H1 (cell line): ENCODE measurements around the gene KRABD2.

Source experiments
- CTCF ChIA-PET: fragments of 300-600 bp; sonication (Branson Sonifier 250); formaldehyde crosslinking; loops from one replicate; lab custom pipeline; 2021; ENCODE audit not compliant: partially characterized antibody; lab: Charles Lee
- POLR2A ChIA-PET: fragments of 300-600 bp; sonication (Branson Sonifier 250); formaldehyde crosslinking; loops from one replicate; lab custom pipeline; 2021; ENCODE audit warnings: inconsistent platforms; ENCODE audit not compliant: partially characterized antibody; lab: Charles Lee
- DNase-seq, 2 experiments: peaks; one replicate each; pipeline versions ENCODE4 v3.0.0 to v3.0.0-alpha.2; 2010 to 2022; ENCODE audit warnings: low spot score in 2 of 2, low read depth in 1 of 2, mixed read lengths in 1 of 2
- FAIRE-seq: peaks from 2 replicates; lab custom pipeline; 2011; peaks lifted over from hg19 to GRCh38; lab: Jason Lieb, UNC
- H2AFZ ChIP-seq: 2 replicates; pipeline ENCODE4 v1.8.1; 2012; ENCODE audit warnings: low read length, inconsistent platforms
- H2AK5ac ChIP-seq: 2 replicates; pipeline ENCODE4 v1.6.1; 2013; ENCODE audit warnings: low read depth, low read length
- H2BK120ac ChIP-seq: replicated peaks from 2 replicates; pipeline ENCODE3; 2013; ENCODE audit warnings: low read depth, low read length, inconsistent platforms
- H2BK12ac ChIP-seq: 2 replicates; pipeline ENCODE4 v1.6.1; 2013; ENCODE audit warnings: low read depth, low read length
- H2BK15ac ChIP-seq: 2 replicates; pipeline ENCODE4 v1.6.1; 2013; ENCODE audit warnings: low read length
- H2BK20ac ChIP-seq: 2 replicates; pipeline ENCODE4 v1.6.1; 2013; ENCODE audit warnings: low read length
- H2BK5ac ChIP-seq: 2 replicates; pipeline ENCODE4 v1.6.1; 2013; ENCODE audit warnings: low read depth, low read length
- H3K14ac ChIP-seq: 2 replicates; pipeline ENCODE4 v1.6.1; 2013; ENCODE audit warnings: inconsistent platforms; ENCODE audit not compliant: insufficient read length
- H3K18ac ChIP-seq: 2 replicates; pipeline ENCODE4 v1.6.1; 2013; ENCODE audit warnings: low read length; ENCODE audit errors: extremely low read depth
- H3K23ac ChIP-seq: 2 replicates; pipeline ENCODE4 v1.6.1; 2013; ENCODE audit warnings: inconsistent platforms; ENCODE audit not compliant: insufficient read length
- H3K23me2 ChIP-seq: 2 replicates; pipeline ENCODE4 v1.6.1; 2013; ENCODE audit warnings: low read depth, low read length
- H3K27ac ChIP-seq: 2 replicates; pipeline ENCODE4 v1.6.1; 2011; ENCODE audit warnings: low read depth, low read length, inconsistent platforms
- H3K27me3 ChIP-seq, 4 experiments: replicated peaks in 1 of 4; 1 replicate in 1 of 4; 2 replicates in 3 of 4; pipeline versions ENCODE4 v1.6.1 to v1.8.1; 2011 to 2013; ENCODE audit warnings: low read length in 3 of 4, mild to moderate bottlenecking in 3 of 4, inconsistent platforms in 2 of 4, mixed read lengths in 2 of 4, moderate library complexity in 1 of 4; ENCODE audit not compliant: control insufficient read depth in 3 of 4, insufficient read depth in 3 of 4; ENCODE audit errors: extremely low read depth in 1 of 4
- H3K36me3 ChIP-seq, 4 experiments: 2 replicates each; pipeline versions ENCODE4 v1.6.1 to v1.8.1; 2011 to 2013; ENCODE audit warnings: mild to moderate bottlenecking in 4 of 4, low read length in 3 of 4, moderate library complexity in 2 of 4, control low read depth in 1 of 4, inconsistent platforms in 1 of 4; ENCODE audit not compliant: insufficient read depth in 4 of 4, control insufficient read depth in 2 of 4
- H3K4ac ChIP-seq: replicated peaks from 2 replicates; pipeline ENCODE3; 2013; ENCODE audit warnings: low read length, low read depth, mixed read lengths, inconsistent platforms; ENCODE audit not compliant: insufficient read length
- H3K4me1 ChIP-seq, 4 experiments: replicated peaks in 1 of 4; 1 replicate in 1 of 4; 2 replicates in 3 of 4; pipeline versions ENCODE4 v1.6.1 to v1.8.1; 2011 to 2013; ENCODE audit warnings: low read length in 3 of 4, inconsistent platforms in 2 of 4, mixed read lengths in 1 of 4; ENCODE audit not compliant: insufficient read depth in 4 of 4, control insufficient read depth in 3 of 4
- H3K4me2 ChIP-seq, 2 experiments: 2 replicates each; pipeline versions ENCODE4 v1.6.1 to v1.8.1; 2011 to 2013; ENCODE audit warnings: low read depth in 2 of 2, low read length in 2 of 2, control low read depth in 1 of 2, inconsistent platforms in 1 of 2, mild to moderate bottlenecking in 1 of 2; ENCODE audit not compliant: insufficient read depth in 1 of 2
- H3K4me3 ChIP-seq, 4 experiments: fragments of 200-600, 300-600 bp in 1 of 4; sonication (generic), shearing (Covaris generic), sonication (Bioruptor Twin) in 1 of 4; 2 replicates each; pipeline versions ENCODE4 v1.5.1 to v1.8.1; 2011 to 2016; ENCODE audit warnings: low read length in 4 of 4, low read depth in 3 of 4, control low read depth in 2 of 4, inconsistent platforms in 2 of 4, mild to moderate bottlenecking in 2 of 4, mixed read lengths in 1 of 4, moderate library complexity in 1 of 4; ENCODE audit not compliant: insufficient read depth in 2 of 4; ENCODE audit errors: extremely low read depth in 1 of 4
- H3K56ac ChIP-seq: replicated peaks from 2 replicates; pipeline ENCODE3; 2013; ENCODE audit warnings: low read depth, mild to moderate bottlenecking, mixed read lengths, low read length, inconsistent platforms; ENCODE audit not compliant: insufficient read length
- H3K79me1 ChIP-seq: 2 replicates; pipeline ENCODE4 v1.6.1; 2013; ENCODE audit warnings: low read depth, low read length, control low read depth
- H3K79me2 ChIP-seq, 2 experiments: 2 replicates each; pipeline versions ENCODE4 v1.6.1 to v1.8.1; 2012 to 2013; ENCODE audit warnings: low read length in 2 of 2, mild to moderate bottlenecking in 2 of 2, inconsistent platforms in 1 of 2; ENCODE audit not compliant: insufficient read depth in 2 of 2, control insufficient read depth in 1 of 2
- H3K9ac ChIP-seq, 4 experiments: replicated peaks in 1 of 4; 1 replicate in 1 of 4; 2 replicates in 3 of 4; pipeline versions ENCODE4 v1.6.1 to v1.8.1; 2011 to 2013; ENCODE audit warnings: low read depth in 3 of 4, low read length in 3 of 4, control low read depth in 2 of 4, mild to moderate bottlenecking in 2 of 4, moderate library complexity in 2 of 4, inconsistent platforms in 1 of 4; ENCODE audit errors: extremely low read depth in 1 of 4
- H3K9me3 ChIP-seq, 2 experiments: 2 replicates each; pipeline versions ENCODE4 v1.6.1 to v1.8.1; 2012 to 2013; ENCODE audit warnings: mild to moderate bottlenecking in 2 of 2, moderate library complexity in 2 of 2, control low read depth in 1 of 2, inconsistent platforms in 1 of 2, low read depth in 1 of 2, low read length in 1 of 2, mixed read lengths in 1 of 2; ENCODE audit not compliant: insufficient read depth in 2 of 2
- H4K20me1 ChIP-seq, 2 experiments: replicated peaks in 1 of 2; 2 replicates each; pipeline versions ENCODE3 to v1.8.1; 2011 to 2013; ENCODE audit warnings: inconsistent platforms in 2 of 2, low read length in 2 of 2, mild to moderate bottlenecking in 1 of 2; ENCODE audit not compliant: insufficient read depth in 2 of 2, control insufficient read depth in 1 of 2
- H4K5ac ChIP-seq: 2 replicates; pipeline ENCODE4 v1.6.1; 2013; ENCODE audit warnings: low read length, low read depth, mixed read lengths, inconsistent platforms; ENCODE audit not compliant: insufficient read length
- H4K8ac ChIP-seq: 2 replicates; pipeline ENCODE4 v1.8.0; 2013; ENCODE audit warnings: mild to moderate bottlenecking, moderate library complexity, low read length, inconsistent platforms; ENCODE audit not compliant: insufficient read depth; ENCODE audit errors: extremely low read depth
- H4K91ac ChIP-seq: replicated peaks from 2 replicates; pipeline ENCODE3; 2013; ENCODE audit warnings: low read length, mixed read lengths, inconsistent platforms; ENCODE audit not compliant: insufficient read length
- MAFK ChIP-seq: IDR thresholded peaks from 2 replicates; pipeline ENCODE4 v1.6.1; 2012; ENCODE audit warnings: low read depth, mild to moderate bottlenecking, improper control_type of control experiment, low read length
- RAD21 ChIP-seq, 2 experiments: IDR thresholded peaks in 1 of 2; conservative IDR thresholded peaks in 1 of 2; 2 replicates each; pipeline ENCODE4 v1.6.1; 2011; ENCODE audit warnings: low read depth in 2 of 2, low read length in 2 of 2, improper control_type of control experiment in 1 of 2, inconsistent platforms in 1 of 2, mild to moderate bottlenecking in 1 of 2, moderate library complexity in 1 of 2
- RBBP5 ChIP-seq: IDR thresholded peaks from 2 replicates; pipeline ENCODE4 v1.7.1; 2012; ENCODE audit warnings: low read depth, mild to moderate bottlenecking, inconsistent platforms, low read length, moderate library complexity, borderline replicate concordance
- WGBS, 2 experiments: shearing (Covaris generic) in 1 of 2; methylation state at CpG; one replicate each; pipeline versions ENCODE4 v1.1.6 to v1.1.7; 2013 to 2015; ENCODE audit warnings: low lambda C conversion rate in 2 of 2, mixed read lengths in 2 of 2, inconsistent platforms in 1 of 2, low coverage in 1 of 2, missing lambda C conversion rate in 1 of 2; ENCODE audit not compliant: insufficient replicate concordance in 2 of 2, insufficient coverage in 1 of 2, insufficient read length in 1 of 2; ENCODE audit errors: extremely low coverage in 1 of 2, missing lambda C conversion rate in 1 of 2; 5-methylcytosine and 5-hydroxymethylcytosine counted together
- TF ChIP-seq, protein P1 (sequence below), 3 experiments: IDR thresholded peaks; 1 replicate in 2 of 3; 2 replicates in 1 of 3; pipeline versions ENCODE4 v1.5.1 to v1.6.1; 2011; ENCODE audit warnings: low read length in 3 of 3, mild to moderate bottlenecking in 3 of 3, inconsistent platforms in 2 of 3, low read depth in 1 of 3, moderate library complexity in 1 of 3; ENCODE audit not compliant: insufficient read depth in 1 of 3; ENCODE audit errors: control extremely low read depth in 1 of 3

Gene KRABD2

DNA sequence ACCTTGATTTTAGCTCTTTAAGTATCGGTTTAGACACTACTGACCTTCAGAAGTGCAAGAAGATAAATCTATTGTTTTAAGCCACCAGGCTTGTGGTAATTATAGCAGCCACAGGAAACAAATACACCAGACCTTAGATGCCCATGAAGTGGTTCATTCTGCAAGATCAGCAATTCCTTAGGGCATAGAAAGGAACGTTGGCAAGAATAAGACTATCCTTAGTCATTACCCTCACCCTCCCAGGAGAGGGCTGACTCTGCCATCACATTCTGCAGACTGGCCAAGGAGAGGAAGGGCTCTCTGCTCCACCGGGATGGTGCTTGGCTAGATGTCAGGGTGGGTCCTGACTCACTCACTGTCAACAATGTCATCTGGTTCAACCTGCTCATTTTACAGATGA, 45.1 kb upstream of the KRABD2 start:
- Histone ChIP-seq H3K9ac (no peak overlapping the region), H2BK15ac (no peak overlapping the region), H3K79me1 (no peaks in the 10 kb centered on the region), H3K18ac (no peak overlapping the region), H2BK12ac (no peak overlapping the region), H3K4me2 (no peak overlapping the region), H4K5ac (no peak overlapping the region), H3K14ac (no peak overlapping the region), H2BK120ac (no peak overlapping the region), H3K36me3 (no peaks in the 10 kb centered on the region), H3K27ac (no peak overlapping the region), H3K23me2 (no peaks in the 10 kb centered on the region), H4K20me1 (no peaks in the 10 kb centered on the region), H3K79me2 (no peaks in the 10 kb centered on the region), H2AK5ac (no peak overlapping the region), H3K27me3 (no peaks in the 10 kb centered on the region), H3K56ac (no peak overlapping the region), H3K4me1 (no peaks in the 10 kb centered on the region), H3K9me3 (no peaks in the 10 kb centered on the region), H4K8ac (no peak overlapping the region), H3K4me3 (no peak overlapping the region), H2BK20ac (no peak overlapping the region), H3K23ac (no peak overlapping the region), H2BK5ac (no peak overlapping the region), H4K91ac (no peak overlapping the region), H3K4ac (no peak overlapping the region), H2AFZ (no peak overlapping the region)
- 83% methylated on average over 3 of the region's 3 CpGs; no CpG with 5 or more reads in 1 of the 2 experiments for WGBS, 2 experiments
- TF ChIP-seq MAFK (peak; percentile 68), RAD21 (IDR thresholded peaks at IDR 0.05 in 1 of 2, conservative IDR thresholded peaks at IDR 0.05 in 1 of 2; ENCODE audit: low read depth in 2 of 2, low read length in 2 of 2) (0 out of 4 replicates have a peak, but pooled peaks of 1 of the 2 experiments have one; percentile 4), RBBP5 (no peak)
- TF ChIP-seq, protein P1, sequence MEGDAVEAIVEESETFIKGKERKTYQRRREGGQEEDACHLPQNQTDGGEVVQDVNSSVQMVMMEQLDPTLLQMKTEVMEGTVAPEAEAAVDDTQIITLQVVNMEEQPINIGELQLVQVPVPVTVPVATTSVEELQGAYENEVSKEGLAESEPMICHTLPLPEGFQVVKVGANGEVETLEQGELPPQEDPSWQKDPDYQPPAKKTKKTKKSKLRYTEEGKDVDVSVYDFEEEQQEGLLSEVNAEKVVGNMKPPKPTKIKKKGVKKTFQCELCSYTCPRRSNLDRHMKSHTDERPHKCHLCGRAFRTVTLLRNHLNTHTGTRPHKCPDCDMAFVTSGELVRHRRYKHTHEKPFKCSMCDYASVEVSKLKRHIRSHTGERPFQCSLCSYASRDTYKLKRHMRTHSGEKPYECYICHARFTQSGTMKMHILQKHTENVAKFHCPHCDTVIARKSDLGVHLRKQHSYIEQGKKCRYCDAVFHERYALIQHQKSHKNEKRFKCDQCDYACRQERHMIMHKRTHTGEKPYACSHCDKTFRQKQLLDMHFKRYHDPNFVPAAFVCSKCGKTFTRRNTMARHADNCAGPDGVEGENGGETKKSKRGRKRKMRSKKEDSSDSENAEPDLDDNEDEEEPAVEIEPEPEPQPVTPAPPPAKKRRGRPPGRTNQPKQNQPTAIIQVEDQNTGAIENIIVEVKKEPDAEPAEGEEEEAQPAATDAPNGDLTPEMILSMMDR (IDR thresholded peaks at IDR 0.05; ENCODE audit: control extremely low read depth in 1 of 3, insufficient read depth in 1 of 3, low read depth in 1 of 3, low read length in 3 of 3) = peak in 1 of 3 experiments; percentile 8; a peak in 1 of 4 replicates
- ChIA-PET CTCF (interaction anchor here (0.9 to 4.5 kb wide), 4 partner anchors 10 to 27 kb away, joined by 4 to 21 read pairs (median 6); no protein-coding TSS in a partner anchor), POLR2A (interaction anchor here (1.3 to 1.5 kb wide), 2 partner anchors 8 to 38 kb away, joined by 3 read pairs; no protein-coding TSS in a partner anchor)
- DNase-seq (no peak), FAIRE-seq (no peak)
